HG02798 (cell line): ENCODE data around the gene MMP15.
"Not testable (repeated sequence)": the region's sequence is repeated elsewhere in the genome, so short reads cannot be mapped to it uniquely, and the experiment has no call there.

Source experiments
- ATAC-seq: cut with Tn5 transposase; IDR thresholded peaks from one replicate; pipeline ENCODE4 v1.9.1; 2021; ENCODE audit warnings: mild to moderate bottlenecking; ENCODE audit not compliant: unreplicated experiment, poor library complexity

The MMP15 gene

DNA sequence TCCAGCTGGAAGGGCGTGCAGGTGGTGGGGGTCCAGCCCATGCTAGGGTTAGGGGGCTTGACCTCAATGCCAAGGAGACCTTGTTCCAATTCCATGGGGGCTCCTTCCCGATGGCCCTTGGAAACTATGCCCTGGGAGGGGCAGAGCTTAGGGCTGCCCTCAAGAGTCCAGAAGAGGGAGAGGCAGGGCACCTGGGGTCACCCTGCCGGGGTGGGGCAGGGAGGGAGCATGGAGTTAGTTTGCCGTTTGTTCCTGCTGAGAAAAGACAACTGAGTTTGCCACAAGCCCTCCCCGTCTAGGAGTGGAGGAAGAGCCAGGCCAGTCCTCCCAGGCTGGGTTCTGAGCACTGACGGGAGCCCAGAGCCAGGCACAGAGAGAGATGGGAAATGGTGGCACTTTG, 21.4 kb downstream of the MMP15 start:
- no peak for ATAC-seq

GRCh38 chr16:58047557-58048348, 22.2 kb downstream of the MMP15 start:
- ATAC-seq = no peak

DNA sequence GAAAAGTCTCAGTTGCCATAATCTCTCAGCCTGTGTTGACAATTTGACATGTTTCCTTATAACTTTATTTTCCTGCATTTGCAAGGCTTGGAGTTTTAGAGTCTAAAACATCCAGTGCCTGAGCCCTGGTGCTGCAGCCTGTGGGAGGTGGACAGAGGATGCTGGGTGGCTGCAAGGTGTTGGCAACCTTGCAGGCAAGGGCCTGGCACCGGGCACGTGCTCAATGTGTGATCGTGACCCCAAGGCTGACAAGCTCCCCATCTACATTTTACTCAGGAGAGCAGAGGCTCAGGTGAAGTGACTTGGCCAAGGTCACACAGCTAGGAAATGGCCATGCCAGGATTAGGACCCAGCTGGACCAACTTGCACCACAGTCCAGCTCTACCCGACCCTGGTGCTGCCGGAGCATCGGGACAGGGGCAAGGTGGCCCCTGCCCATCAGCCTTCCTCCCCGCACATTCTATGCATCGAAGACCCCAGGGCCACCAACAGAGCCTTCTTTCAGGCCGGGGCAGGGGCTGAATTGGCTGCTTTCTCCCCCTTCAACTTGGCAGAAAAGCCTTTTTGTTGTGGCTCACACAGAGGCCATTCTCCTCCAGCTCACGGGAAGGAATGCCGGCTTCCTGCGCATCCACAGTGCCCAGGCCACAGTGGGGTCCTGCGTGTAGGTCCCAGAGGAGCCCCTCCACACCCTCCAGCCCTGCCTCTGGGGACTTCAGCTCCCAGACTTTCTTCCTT, 23.1 kb downstream of the MMP15 start:
- no peak for ATAC-seq

DNA sequence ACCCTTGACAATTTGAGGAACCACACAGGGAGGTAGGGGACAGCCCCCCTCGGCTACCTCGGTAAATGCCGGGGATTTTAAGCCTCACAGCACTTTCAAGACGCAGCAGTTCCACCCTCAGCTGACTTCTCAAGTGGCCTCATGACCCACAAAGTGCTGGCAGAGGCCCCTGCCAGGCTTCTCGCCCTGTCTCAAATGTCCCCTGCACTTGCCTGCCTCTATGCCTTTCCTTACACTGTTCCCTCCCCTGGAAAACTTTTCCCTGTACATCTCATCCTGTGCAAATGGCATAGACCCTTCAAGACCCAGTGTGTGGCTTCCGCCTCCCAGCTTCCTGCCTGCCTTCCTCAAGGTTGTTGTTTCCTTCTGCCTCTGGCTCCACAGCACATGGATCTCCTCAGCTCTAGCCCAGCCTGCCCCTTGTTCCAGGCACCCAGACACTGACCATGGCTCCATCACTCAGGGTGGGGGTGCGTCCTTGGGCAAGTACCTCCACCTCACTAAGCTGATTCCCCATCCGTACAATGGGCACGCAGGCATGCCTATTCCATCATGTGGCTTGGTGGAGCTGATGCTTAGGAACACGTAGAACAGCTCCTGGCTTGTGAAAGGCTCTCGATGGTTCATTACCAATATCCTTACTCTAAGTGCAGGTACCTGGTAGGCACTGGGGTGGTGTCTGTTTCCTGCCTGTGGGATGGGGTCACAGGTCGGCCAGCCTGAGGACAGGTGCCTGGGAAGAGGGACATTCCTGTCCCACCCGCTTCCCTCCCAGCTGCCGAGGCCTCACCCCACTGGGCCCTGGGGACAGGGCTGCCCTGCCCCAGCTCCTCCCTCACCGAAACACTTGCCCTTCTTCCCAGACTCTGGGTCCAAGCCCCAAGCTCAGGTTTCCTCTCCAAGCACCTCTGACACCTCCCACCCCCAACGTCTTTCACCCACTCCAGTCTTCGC, 24.0 kb downstream of the MMP15 start:
- ATAC-seq = no peak

DNA sequence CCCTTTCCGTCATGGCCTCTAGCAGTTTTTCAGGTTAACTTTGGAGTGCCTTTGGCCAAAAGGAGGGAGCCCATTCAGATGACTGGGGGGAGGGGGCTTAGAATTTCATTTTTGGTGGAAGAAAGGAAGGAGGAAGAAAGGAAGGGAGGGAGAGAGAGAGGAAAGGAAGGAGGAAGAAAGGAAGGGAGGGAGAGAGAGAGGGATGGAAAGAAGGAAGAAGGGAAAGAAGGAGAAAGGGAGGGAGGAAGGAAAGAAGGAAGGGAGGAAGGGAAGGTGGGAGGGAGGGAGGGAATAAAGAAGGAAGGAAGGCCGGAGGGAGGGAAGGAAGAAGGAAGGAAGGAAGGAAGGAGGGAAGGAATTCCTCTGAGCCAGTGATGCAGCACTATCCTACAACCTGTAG, 25.7 kb downstream of the MMP15 start:
- ATAC-seq = no peak

DNA sequence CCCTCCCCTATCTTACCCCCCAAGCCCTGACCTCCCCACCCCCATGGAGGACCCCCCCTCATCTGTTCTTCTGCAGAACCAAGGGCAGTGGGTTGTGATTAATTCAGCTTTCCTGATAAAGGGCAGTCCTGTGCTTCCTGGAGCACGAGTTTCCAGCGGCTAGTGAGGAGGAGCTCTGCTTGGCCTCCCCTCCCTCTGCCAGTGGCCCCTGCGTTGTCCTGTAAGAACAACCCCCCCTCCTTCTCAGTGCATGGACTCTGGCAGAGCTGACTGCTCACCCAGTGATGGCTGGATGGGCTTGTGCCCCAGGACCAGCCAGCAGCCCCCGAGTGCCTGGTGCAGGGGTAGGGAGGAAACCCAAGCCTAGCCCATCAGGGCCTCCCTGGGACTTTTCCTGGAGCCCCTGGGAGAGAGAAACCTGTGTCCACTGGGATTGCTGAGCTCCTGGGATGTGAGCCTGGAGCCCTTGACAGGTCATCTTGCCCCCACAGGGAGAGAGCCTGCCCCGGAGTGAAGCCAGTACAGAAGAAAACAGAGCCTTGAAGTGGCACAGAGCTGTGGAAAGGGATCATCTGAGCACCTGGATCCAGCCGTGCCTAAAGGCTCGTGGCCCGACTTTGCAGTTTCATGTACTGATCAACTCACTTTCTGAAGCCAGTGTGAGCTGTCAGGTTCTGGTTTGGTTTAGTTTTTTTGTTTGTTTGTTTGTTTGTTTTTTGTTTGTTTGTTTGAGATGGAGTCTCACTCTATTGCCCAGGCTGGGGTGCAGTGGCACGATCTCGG, 26.5 kb downstream of the MMP15 start:
- ATAC-seq = no peak

DNA sequence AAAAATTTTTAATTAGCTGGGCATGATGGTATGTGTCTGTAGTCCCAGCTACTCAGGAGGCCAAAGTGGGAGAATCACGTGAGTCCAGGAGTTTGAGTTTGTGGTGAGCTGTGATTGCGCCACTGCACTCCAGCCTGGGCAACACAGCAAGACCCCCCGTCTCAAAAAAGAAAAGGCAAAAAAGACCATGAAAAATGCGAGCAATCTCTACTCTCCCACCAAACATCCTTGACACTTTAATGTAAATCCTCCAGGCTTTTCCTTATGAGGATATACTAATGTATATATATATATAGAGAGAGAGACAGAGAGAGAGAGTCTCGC, 28.1 kb downstream of the MMP15 start:
- no peak for ATAC-seq

GRCh38 chr16:58054289-58054688, 28.7 kb downstream of the MMP15 start:
- ATAC-seq = no peak

DNA sequence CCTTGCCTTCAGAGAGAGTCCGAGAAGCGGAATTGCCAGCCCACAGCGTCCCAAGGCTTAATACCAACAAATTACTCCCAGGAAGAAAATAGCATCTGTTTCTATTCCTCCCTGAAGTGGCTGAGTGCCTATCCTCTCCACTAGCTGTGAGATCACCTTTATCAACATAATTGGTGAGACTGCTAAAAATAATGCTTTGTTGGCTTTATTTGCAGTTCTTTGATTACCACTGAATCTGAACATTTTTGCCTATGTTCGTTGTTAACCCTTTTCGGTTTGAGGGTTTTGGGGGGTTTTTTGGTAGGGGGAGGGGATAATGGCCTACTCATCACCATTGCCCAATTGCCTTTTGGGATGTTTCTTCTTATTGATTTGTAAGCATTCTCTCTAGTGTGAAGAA, 31.0 kb downstream of the MMP15 start:
- ATAC-seq = no peak

- ATAC-seq = no peak
Observed at GRCh38 chr16:58057121-58057520, 31.6 kb downstream of the MMP15 start.

DNA sequence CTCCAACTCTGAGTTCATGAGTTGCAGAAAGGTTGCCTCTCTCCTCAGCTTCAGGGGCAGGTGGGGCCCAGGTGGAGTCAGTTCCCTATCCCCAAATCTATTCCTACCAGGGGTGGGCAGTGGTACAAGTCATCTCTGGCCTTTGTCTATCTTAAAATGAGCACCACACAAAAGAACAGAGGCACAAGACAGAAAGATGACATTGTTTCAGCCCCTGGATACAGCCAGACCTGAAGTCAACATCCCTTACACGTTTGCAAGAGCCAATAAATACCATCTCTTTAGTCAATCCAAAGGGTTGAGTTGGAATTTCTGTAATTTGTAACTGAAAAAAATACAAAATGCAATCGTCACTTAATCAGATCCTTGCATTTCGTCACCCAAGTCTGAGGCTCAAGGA, 32.2 kb downstream of the MMP15 start:
- ATAC-seq = no peak

GRCh38 chr16:58062821-58063220, 37.3 kb downstream of the MMP15 start:
- no peak for ATAC-seq

DNA sequence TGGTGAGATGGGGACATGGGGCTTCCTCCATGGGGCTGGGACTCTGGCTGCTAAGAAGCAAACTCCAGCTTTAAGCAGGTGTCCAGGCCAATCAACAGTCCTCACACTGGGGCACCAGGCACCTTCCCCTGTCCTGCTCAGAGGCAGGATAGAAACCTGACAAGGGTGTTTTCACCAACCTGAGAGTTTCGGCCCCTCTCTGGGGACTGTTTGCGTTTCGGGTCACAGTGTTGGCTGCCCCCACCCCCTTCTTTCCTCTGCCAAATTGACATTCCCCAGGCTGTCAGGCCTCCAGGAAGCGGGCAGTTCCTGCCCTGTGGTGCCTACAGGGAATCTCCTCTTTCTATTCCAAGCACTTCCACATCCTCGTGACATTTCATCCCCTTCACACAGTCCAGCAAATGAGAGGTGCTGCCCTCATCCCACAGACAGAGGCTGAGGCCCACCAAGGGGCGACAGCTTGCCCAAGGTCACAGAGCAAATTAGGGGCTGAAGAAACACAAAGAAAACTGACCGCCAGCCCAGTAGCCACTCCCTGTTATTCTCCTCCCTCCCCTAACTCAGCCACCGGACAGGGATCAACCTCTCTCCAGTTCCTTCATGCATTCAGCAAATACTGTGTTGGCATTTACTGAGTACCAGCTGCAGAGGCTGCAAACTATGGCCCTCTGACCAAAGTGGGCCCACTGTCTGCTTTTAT, 38.0 kb downstream of the MMP15 start:
- no peak for ATAC-seq

- no peak for ATAC-seq
Observed at GRCh38 chr16:58070585-58070984, 45.0 kb downstream of the MMP15 start.

DNA sequence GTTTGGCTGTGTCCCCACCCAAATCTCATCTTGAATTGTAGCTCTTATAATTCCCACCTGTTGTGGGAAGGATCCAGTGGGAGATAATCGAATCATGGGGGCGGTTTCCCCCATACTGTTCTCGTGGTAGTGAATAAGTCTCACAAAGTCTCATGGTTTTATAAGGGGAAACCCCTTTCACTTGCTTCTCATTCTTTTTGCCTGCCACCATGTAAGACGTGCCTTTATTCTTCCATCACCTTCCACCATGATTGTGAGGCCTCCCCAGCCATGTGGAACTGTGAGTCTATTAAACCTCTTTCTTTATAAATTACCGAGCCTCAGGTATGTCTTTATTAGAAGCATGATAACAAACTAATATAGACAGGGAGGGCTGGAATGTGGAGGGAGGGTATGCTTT, 46.6 kb downstream of the MMP15 start:
- not testable (repeated sequence) for ATAC-seq

DNA sequence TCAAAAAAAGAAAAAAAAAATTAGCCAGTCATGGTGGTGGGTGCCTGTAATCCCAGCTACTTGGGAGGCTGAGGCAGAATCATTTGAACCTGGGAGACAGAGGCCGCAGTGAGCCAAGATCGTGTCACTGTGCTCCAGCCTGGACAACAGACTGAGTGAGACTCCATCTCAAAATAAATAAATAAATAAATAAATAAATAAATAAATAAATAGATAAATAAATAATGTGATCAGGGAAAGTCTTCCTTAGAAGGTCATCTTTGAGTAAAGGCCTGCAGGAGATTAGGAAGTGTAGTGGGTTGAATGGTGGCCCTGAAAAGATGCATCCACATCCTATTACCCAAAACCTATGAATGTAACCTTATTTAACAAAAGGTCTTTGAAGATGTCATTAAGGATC, 47.5 kb downstream of the MMP15 start:
- ATAC-seq = not testable (repeated sequence)

DNA sequence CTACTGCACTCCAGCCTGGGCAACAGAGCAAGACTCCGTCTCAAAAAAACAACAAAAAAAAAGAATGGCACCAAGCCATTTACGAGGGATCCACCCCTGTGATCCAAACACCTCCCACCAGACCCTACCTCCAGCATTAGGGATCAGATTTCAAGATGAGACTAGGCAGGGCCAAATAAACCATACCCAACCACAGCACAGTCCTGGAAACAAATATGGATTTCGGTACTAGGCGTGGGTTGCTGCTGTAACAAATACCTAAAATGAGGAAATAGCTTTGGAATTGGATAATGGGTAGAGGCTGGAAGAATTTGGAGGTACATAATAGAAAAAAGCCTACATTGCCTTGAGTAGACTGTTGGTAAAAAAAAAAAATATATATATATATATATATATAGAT, 49.1 kb downstream of the MMP15 start:
- ATAC-seq = no peak

GRCh38 chr16:58076514-58076913, 51.0 kb downstream of the MMP15 start:
- ATAC-seq = no peak

DNA sequence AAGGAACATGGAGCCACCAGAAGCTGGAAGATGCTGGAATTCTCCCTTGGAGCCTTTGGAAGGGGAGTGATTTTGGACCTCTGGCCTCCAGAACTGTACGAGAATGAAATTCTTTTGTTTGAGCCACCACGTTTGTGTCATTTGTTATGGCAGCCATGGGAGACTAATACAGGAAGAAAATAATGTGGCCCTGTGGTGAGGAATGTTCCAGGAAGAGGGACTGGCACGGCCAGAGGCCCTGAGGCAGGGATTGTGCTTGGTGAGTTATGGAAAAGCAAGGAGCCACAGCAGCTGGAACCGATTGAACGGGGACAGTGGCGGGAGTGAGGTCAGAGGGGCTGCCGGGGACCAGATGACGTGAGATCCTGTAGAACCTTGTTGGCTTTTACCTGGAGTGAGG, 52.2 kb downstream of the MMP15 start:
- no peak for ATAC-seq

DNA sequence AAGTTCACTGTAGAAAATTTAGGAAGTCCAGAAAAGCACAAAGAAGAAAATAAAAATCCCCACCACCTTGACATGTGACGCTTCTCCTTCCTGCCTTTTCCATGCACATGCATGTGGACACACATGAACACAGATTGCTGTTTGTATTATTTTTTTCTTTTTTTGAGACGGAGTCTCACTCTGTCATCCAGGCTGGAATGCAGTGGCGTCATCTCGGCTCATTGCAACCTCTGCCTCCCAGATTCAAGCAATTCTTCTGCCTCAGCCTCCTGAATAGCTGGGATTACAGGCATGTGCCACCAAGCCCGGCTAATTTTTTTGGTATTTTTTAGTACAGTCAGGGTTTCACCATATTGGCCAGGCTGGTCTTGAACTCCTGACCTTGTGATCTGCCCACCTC, 55.1 kb downstream of the MMP15 start:
- ATAC-seq = not testable (repeated sequence)
